Daoy (cell line): Measurements from ENCODE around the gene MORN1. TPM values are rescaled to one million over a fixed set of nuclear protein-coding genes. Genes with fewer than 3 reads are reported as not detected.

Experiments used
- DNase-seq: peaks from one replicate; pipeline ENCODE4 v3.0.0-alpha.2; 2015; ENCODE audit warnings: low read depth
- total RNA-seq: library from RNA; depleted of rRNA; stranded (reverse); fragments of >200 nt; shearing (Covaris generic); gene quantifications from 2 replicates; pipeline ENCODE4 v1.2.3, GENCODE V29; 2014

Gene MORN1
- total RNA-seq, 1 experiment from 2014 or later: 15.1 TPM

- no peak for DNase-seq
These were observed 38.9 kb downstream of the MORN1 start for GRCh38 chr1:2352341-2352896.

- DNase-seq: no peak
These were observed 39.6 kb downstream of the MORN1 start for GRCh38 chr1:2351723-2352122.

- DNase-seq: no peak
These were observed 40.3 kb downstream of the MORN1 start for GRCh38 chr1:2350911-2351655.

GRCh38 chr1:2350501-2350900, 40.9 kb downstream of the MORN1 start:
- DNase-seq: no peak

- no peak for DNase-seq
These were observed 41.5 kb downstream of the MORN1 start for GRCh38 chr1:2349806-2350205.

GRCh38 chr1:2348346-2349325, 42.7 kb downstream of the MORN1 start:
- no peak for DNase-seq

- no peak for DNase-seq
These were observed 43.5 kb downstream of the MORN1 start for GRCh38 chr1:2347896-2348295.

- no peak for DNase-seq
These were observed 44.0 kb downstream of the MORN1 start for GRCh38 chr1:2347409-2347785.

- DNase-seq: no peak
These were observed 44.5 kb downstream of the MORN1 start for GRCh38 chr1:2346691-2347408.

GRCh38 chr1:2345297-2346075, 45.9 kb downstream of the MORN1 start:
- DNase-seq: no peak

- no peak for DNase-seq
These were observed 46.5 kb downstream of the MORN1 start for GRCh38 chr1:2344744-2345296.

- no peak for DNase-seq
These were observed 47.2 kb downstream of the MORN1 start for GRCh38 chr1:2344121-2344681.

- DNase-seq: no peak
These were observed 48.1 kb downstream of the MORN1 start for GRCh38 chr1:2343023-2343935.

GRCh38 chr1:2342384-2343022, 48.9 kb downstream of the MORN1 start:
- no peak for DNase-seq

GRCh38 chr1:2341706-2342383, 49.5 kb downstream of the MORN1 start:
- DNase-seq: no peak

- DNase-seq: no peak
These were observed 50.5 kb downstream of the MORN1 start for GRCh38 chr1:2340918-2341254.

- no peak for DNase-seq
These were observed 51.1 kb downstream of the MORN1 start for GRCh38 chr1:2340086-2340917.
